HCEC 1CT (cell line): ENCODE data around the gene PTPRN2.

Experiments used
- DNase-seq: peaks from one replicate; pipeline ENCODE4 v3.0.0-alpha.2; 2017

Gene PTPRN2

GRCh38 chr7:158016180-158017097, 571.2 kb downstream of the PTPRN2 start:
- no peak for DNase-seq

GRCh38 chr7:158015403-158016179, 572.0 kb downstream of the PTPRN2 start:
- DNase-seq, result no peak

- no peak for DNase-seq
Measured at GRCh38 chr7:158014976-158015375, 572.6 kb downstream of the PTPRN2 start.

- DNase-seq, result no peak
Measured at GRCh38 chr7:158013085-158013668, 574.4 kb downstream of the PTPRN2 start.

GRCh38 chr7:158011941-158012340, 575.7 kb downstream of the PTPRN2 start:
- no peak for DNase-seq

GRCh38 chr7:158010961-158011693, 576.5 kb downstream of the PTPRN2 start:
- no peak for DNase-seq

- no peak for DNase-seq
Measured at GRCh38 chr7:158009886-158010285, 577.7 kb downstream of the PTPRN2 start.

GRCh38 chr7:158008267-158008666, 579.4 kb downstream of the PTPRN2 start:
- no peak for DNase-seq

- no peak for DNase-seq
Measured at GRCh38 chr7:158007697-158008257, 579.8 kb downstream of the PTPRN2 start.

- DNase-seq, result no peak
Measured at GRCh38 chr7:158006841-158007696, 580.6 kb downstream of the PTPRN2 start.

- DNase-seq, result no peak
Measured at GRCh38 chr7:158005531-158005930, 582.1 kb downstream of the PTPRN2 start.

- DNase-seq, result no peak
Measured at GRCh38 chr7:158004123-158004490, 583.5 kb downstream of the PTPRN2 start.

- DNase-seq, result no peak
Measured at GRCh38 chr7:158003441-158004122, 584.0 kb downstream of the PTPRN2 start.

- DNase-seq, result no peak
Measured at GRCh38 chr7:158002486-158003080, 585.0 kb downstream of the PTPRN2 start.

GRCh38 chr7:158001621-158002320, 585.9 kb downstream of the PTPRN2 start:
- DNase-seq, result no peak

GRCh38 chr7:158001003-158001402, 586.6 kb downstream of the PTPRN2 start:
- no peak for DNase-seq

GRCh38 chr7:158000160-158000559, 587.5 kb downstream of the PTPRN2 start:
- DNase-seq, result no peak

GRCh38 chr7:157998884-157999552, 588.6 kb downstream of the PTPRN2 start:
- no peak for DNase-seq

GRCh38 chr7:157997471-157997870, 590.2 kb downstream of the PTPRN2 start:
- no peak for DNase-seq
